ENCODE data around the gene TOR1A.

The TOR1A gene

GRCh38 chr9:129816501-129817435 is 7.2 kb downstream of the TOR1A start:
- no peak overlapping the region for H3K4me3 ChIP-seq (ENCODE audit: low read length)
- TF ChIP-seq, protein P1, sequence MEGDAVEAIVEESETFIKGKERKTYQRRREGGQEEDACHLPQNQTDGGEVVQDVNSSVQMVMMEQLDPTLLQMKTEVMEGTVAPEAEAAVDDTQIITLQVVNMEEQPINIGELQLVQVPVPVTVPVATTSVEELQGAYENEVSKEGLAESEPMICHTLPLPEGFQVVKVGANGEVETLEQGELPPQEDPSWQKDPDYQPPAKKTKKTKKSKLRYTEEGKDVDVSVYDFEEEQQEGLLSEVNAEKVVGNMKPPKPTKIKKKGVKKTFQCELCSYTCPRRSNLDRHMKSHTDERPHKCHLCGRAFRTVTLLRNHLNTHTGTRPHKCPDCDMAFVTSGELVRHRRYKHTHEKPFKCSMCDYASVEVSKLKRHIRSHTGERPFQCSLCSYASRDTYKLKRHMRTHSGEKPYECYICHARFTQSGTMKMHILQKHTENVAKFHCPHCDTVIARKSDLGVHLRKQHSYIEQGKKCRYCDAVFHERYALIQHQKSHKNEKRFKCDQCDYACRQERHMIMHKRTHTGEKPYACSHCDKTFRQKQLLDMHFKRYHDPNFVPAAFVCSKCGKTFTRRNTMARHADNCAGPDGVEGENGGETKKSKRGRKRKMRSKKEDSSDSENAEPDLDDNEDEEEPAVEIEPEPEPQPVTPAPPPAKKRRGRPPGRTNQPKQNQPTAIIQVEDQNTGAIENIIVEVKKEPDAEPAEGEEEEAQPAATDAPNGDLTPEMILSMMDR (conservative IDR thresholded peaks at IDR 0.05; ENCODE audit: low read length) = no peak
- no peak for DNase-seq (ENCODE audit: low read depth)

DNA sequence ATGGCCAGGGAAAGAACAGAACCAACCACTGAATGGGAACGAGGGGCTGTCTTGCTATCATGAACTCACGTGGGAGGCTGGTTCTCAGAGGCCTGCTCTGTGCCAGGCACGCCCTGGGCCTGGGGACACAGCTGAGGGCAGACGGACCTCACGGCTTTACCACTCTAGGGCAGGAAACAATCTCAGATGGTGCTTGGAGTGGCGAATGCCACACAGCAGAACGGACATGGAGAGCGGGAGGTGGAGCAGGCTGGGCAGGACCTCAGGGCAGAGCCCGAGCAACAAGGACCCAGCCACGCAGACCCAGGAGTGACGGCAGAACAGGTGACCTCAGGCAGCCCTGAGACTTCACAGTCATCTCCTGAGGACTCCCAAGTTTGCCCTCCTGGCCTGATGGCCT is 8.7 kb downstream of the TOR1A start:
- H3K4me3 ChIP-seq (ENCODE audit: low read length) = no peak overlapping the region
- TF ChIP-seq, protein P1 (conservative IDR thresholded peaks at IDR 0.05; ENCODE audit: low read length) = no peak
- no peak for DNase-seq (ENCODE audit: low read depth)

DNA sequence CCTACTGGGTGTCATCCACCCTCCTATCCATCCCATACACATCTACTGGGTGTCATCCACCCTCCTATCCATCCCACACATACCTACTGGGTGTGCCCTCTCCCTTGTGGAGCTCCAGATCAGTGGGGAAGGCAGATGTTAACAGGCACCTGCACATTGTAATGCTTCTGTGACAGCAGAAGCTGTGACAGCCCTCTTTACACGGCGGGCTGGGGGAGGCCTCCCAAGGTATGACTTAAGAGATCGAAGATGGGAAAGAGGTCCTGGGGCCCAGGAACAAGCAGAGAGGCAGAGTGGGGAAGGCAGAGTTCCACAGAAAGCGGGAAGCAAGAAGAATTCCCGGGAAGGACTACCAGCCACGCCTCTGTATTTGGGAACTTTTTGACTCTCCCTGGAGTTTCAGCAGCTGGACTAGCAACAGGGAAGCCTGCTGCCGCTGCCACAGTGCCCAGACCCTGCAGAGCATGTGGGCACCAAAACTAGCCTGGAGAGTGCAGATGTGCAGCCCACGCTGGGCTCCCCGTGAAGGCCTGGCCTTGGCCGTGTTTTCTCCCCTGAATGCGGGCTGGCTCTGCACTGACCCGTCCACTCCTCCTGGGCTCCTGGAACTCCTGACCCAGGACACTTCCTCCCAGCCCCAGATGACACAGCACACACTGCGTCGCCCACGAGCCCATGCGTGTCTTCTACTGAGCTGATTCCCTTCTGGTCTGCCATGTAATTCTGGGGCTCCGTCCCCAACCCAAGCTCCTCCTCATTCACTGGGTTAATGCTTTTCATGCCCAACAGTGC is 9.3 kb downstream of the TOR1A start:
- DNase-seq (ENCODE audit: low read depth) = no peak
- TF ChIP-seq, protein P1 (conservative IDR thresholded peaks at IDR 0.05; ENCODE audit: low read length) = no peak
- no peak overlapping the region for H3K4me3 ChIP-seq (ENCODE audit: low read length)

- TF ChIP-seq, protein P1 (conservative IDR thresholded peaks at IDR 0.05; ENCODE audit: low read length) = no peak
- H3K4me3 ChIP-seq (ENCODE audit: low read length) = no peak overlapping the region
- DNase-seq (ENCODE audit: low read depth) = no peak
These were observed 10.3 kb downstream of the TOR1A start for GRCh38 chr9:129813661-129814060.

DNA sequence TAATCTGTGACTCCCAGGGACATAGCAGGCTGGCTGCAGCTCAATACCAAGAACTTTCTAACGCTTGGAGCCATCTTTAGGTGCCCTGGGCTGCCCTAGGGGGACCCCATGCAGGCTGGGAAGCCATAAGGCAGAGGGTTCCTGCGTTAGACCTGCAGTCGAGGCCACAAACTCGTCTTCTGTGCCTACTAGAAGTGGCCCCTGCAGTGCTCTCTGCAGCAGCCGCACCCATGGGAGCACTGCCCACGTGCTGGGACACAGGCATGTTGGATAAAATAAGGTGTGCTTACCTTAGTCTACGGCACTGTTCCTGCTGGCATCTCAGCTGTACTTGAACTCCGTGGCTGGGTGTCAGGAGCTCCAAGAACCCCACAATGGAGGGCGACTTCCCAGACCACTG is 11.6 kb downstream of the TOR1A start:
- no peak overlapping the region for H3K4me3 ChIP-seq (ENCODE audit: low read length)
- TF ChIP-seq, protein P1 (conservative IDR thresholded peaks at IDR 0.05; ENCODE audit: low read length) = no peak
- no peak for DNase-seq (ENCODE audit: low read depth)

DNA sequence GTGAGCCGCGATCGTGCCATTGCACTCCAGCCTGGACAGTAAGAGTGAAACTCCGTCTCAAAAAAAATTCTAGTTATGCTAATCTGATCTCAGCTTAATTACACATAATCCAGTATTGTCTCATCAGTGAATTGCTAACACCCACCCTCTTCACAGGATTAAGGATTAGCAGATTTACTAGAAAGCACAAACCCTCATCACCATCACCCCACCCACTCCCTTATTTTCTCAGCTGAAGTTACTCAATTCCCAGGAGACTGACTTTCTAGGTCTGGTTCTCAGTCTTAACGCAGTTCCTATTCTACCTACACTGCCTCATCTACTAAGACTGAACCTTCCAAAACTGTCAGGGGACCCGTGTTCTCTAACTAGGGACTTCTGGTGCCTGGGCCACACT is 12.0 kb downstream of the TOR1A start:
- TF ChIP-seq, protein P1 (conservative IDR thresholded peaks at IDR 0.05; ENCODE audit: low read length) = no peak
- H3K4me3 ChIP-seq (ENCODE audit: low read length) = no peak overlapping the region
- DNase-seq (ENCODE audit: low read depth) = peak; percentile 6
